RWPE1 (cell line): Measurements from ENCODE around the gene PCDHA8.
"Not testable (repeated sequence)": the region's sequence is repeated elsewhere in the genome, so short reads cannot be mapped to it uniquely, and the experiment has no call there.

ENCODE experiments used
- CTCF ChIA-PET: fragments of 350-600 bp; sonication (Branson Sonifier 250); formaldehyde crosslinking; extraction: SDS; loops from one replicate; lab custom pipeline; 2021; lab: Yijun Ruan, JAX
- POLR2A ChIA-PET: fragments of 400-600 bp; formaldehyde crosslinking; extraction: SDS; loops from one replicate; lab custom pipeline; 2020; ENCODE audit warnings: antibody characterized with exemption; ENCODE audit not compliant: low non-redundant PET; lab: Yijun Ruan, JAX
- DNase-seq: peaks from one replicate; pipeline ENCODE4 v3.0.0; 2012; ENCODE audit warnings: low spot score
- H3K27ac ChIP-seq: fragments of 450-650 bp; 2 replicates; pipeline ENCODE4 v1.5.1; 2017
- CTCF ChIP-seq: fragments of 450-650 bp; conservative IDR thresholded peaks from 2 replicates; pipeline ENCODE4 v1.5.1; 2017; ENCODE audit warnings: low read depth, mild to moderate bottlenecking

The PCDHA8 gene

GRCh38 chr5:140835622-140836510, 5.1 kb upstream of the PCDHA8 start:
- CTCF ChIA-PET, result interaction anchor here (0.5 kb wide), 2 partner anchors 24 to 387 kb away, joined by 3 to 4 read pairs; partner anchors contain the start of gene PCDHB14
- POLR2A ChIA-PET, result no interaction called here
- H3K27ac ChIP-seq, result no peak overlapping the region
- no peak for DNase-seq
- no peak for TF ChIP-seq CTCF

- ChIA-PET POLR2A (interaction anchor here (0.6 kb wide), 1 partner anchor 16 kb away, joined by 4 read pairs; no protein-coding TSS in a partner anchor), CTCF (interaction anchor here (2.2 to 4.7 kb wide), 2 partner anchors 19 to 26 kb away, joined by 19 to 123 read pairs; partner anchors contain the start of gene PCDHA11)
- no peak for DNase-seq
- H3K27ac ChIP-seq, result no peak overlapping the region
- TF ChIP-seq CTCF, result no peak
Observed at GRCh38 chr5:140842798-140843733, 2.1 kb downstream of the PCDHA8 start.

GRCh38 chr5:140848139-140849102, 7.4 kb downstream of the PCDHA8 start, which contains the start of gene PCDHA9:
TSS of gene PCDHA9 (plus strand) at chr5:140848382. CDS start at chr5:140848496, 114 bp downstream.
- CTCF ChIA-PET, POLR2A ChIA-PET, H3K27ac ChIP-seq, DNase-seq: not testable (repeated sequence)

- CTCF ChIA-PET, POLR2A ChIA-PET, DNase-seq, H3K27ac ChIP-seq: not testable (repeated sequence)
Observed at GRCh38 chr5:140849831-140850634, 9.0 kb downstream of the PCDHA8 start.

- POLR2A ChIA-PET, result no interaction called here
- DNase-seq, result no peak
- CTCF ChIA-PET, result no interaction called here
- H3K27ac ChIP-seq, result no peak within 1 kb of the TSS
- TF ChIP-seq CTCF, result no peak
Observed at GRCh38 chr5:140855772-140856674, 15.0 kb downstream of the PCDHA8 start, which contains the start of gene PCDHA10. TSS of gene PCDHA10 (plus strand) at chr5:140855897. CDS start at chr5:140856049, 152 bp downstream.
